HUES6 (cell line): ENCODE measurements around the gene PPFIBP2.

Experiments
- H3K27ac ChIP-seq: 2 replicates; pipeline ENCODE4 v1.7.0; 2013; ENCODE audit warnings: low read depth, mild to moderate bottlenecking, low read length, inconsistent platforms
- H3K27me3 ChIP-seq: 2 replicates; pipeline ENCODE4 v1.6.1; 2013; ENCODE audit warnings: low read length; ENCODE audit not compliant: control insufficient read depth, insufficient read depth
- H3K36me3 ChIP-seq: 2 replicates; pipeline ENCODE4 v1.6.1; 2013; ENCODE audit warnings: low read length; ENCODE audit not compliant: control insufficient read depth, insufficient read depth
- H3K4me1 ChIP-seq: 2 replicates; pipeline ENCODE4 v1.6.1; 2013; ENCODE audit warnings: low read length; ENCODE audit not compliant: control insufficient read depth, insufficient read depth
- H3K4me3 ChIP-seq: 2 replicates; pipeline ENCODE4 v1.5.1; 2013; ENCODE audit warnings: low read depth, low read length
- H3K9ac ChIP-seq: one replicate; pipeline ENCODE4 v1.6.1; 2013; ENCODE audit warnings: mild to moderate bottlenecking, low read length
- H3K9me3 ChIP-seq: 2 replicates; pipeline ENCODE4 v1.6.1; 2013; ENCODE audit warnings: low read depth, low read length; ENCODE audit not compliant: control insufficient read depth, insufficient read depth

Gene PPFIBP2

DNA sequence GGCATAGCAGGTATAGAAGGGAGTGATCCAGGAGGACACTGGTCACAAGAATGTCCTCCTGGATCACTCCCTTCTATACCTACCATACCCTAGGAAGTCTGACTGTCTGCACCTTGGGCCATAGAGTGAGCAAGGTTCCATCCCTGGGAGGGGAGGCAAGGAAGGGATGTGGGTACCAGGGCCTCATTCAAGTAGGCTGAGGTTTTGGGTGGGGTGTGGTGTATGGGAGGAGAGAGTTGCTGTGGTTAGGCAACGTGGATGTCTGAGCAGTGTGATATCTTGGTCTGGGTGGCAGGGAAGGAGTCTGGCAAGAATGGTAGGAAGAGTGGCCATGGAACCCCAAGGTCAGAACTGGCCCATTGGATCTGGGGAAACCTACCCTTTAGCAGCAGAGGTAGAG is 13.2 kb downstream of the PPFIBP2 start:
- Histone ChIP-seq H3K27me3 (no peaks in the 10 kb centered on the region; the same call in 1 of the 2 replicates), H3K4me1 (no peaks in the 10 kb centered on the region), H3K9me3 (no peaks in the 10 kb centered on the region), H3K4me3 (no peak overlapping the region), H3K36me3 (no peaks in the 10 kb centered on the region), H3K27ac (no peak overlapping the region), H3K9ac (no peak overlapping the region)

DNA sequence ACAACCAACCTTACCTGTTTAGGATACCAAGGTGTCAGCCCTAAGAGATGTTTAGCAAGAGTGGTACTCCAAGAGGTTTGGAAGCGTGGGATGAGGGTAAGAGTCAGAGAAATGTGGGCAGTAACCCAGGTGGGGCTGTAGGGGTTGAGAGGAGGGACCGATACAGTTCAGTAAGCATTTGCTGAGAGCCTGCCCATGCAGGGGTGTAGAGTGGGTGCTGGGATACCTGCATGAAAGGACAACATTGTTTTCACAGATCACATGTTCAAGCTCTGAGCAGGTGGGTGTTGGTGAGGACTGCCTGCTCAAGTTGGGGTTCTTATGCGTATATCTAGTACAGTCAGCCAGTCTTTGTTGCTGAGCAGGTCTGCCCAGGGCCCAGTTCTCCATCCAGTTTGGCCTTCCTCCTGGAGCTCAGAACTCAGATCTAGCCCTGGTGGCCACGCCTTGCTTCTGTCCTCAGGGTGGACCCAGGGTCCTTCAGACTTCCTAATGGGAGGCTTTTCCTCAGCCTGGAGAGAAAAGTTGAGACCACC is 14.8 kb downstream of the PPFIBP2 start:
- Histone ChIP-seq H3K9ac (no peak overlapping the region), H3K27ac (no peak overlapping the region), H3K9me3 (no peaks in the 10 kb centered on the region)

DNA sequence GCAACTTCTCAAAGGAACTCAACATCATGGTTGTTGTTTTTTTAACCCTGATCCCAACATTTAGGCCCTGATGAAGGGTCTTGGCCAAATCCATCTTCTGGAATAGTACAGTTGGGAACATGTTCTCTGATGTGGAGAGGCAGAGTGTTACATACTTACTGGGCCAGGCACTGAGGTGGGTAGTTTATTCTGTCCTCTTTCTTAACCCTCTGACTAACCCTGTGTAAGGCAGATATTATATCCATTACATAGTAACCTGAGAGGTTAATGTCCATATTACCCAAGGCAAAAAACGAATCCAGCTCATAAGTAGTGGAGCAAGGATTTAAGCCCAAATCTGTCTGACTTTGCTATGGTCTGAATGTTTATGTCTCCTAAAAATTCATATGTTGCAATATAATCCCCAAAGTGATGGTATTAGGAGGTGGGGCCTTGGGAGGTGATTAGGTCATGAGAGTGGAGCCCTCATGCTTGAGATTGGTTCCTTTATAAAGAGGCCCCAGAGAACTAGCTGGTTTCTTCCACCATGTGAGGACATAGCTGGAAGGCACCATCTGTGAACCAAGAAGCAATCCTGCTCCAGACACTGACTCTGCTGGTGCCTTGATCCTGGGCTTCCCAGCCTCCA is 16.3 kb downstream of the PPFIBP2 start:
- H3K4me3 ChIP-seq: no peak overlapping the region
- H3K9ac ChIP-seq: no peak overlapping the region
- H3K4me1 ChIP-seq: no peaks in the 10 kb centered on the region
- H3K9me3 ChIP-seq: no peaks in the 10 kb centered on the region
- H3K27me3 ChIP-seq: no peaks in the 10 kb centered on the region; the same call in 1 of the 2 replicates
- H3K27ac ChIP-seq: no peak overlapping the region
- no peaks in the 10 kb centered on the region for H3K36me3 ChIP-seq

More for the DNA sequence above, 14.8 kb downstream of the PPFIBP2 start:
- H3K4me1 ChIP-seq: no peaks in the 10 kb centered on the region
- H3K27me3 ChIP-seq: no peaks in the 10 kb centered on the region; the same call in 1 of the 2 replicates
- H3K4me3 ChIP-seq: no peak overlapping the region
- H3K36me3 ChIP-seq: no peaks in the 10 kb centered on the region

DNA sequence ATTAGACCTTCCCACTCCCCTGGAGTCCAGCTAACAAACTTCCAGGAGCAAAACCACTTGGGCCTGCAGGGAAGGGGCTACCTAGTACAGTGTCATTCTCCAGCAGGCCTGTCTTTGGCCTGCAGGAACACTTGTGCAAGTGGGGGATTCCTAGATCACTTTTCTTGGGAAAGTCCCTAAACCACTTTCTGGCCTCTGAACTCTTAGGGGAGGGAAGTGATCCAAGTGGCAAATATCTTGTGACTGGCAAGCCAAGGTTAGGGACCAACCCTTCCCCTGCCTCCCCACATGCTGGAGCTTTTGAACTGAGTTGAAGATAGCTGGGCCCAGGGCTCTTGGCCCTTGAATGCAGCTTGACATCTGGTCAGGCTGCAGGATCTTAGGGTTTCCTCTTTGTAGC is 17.2 kb downstream of the PPFIBP2 start:
- Histone ChIP-seq H3K27ac (no peak overlapping the region), H3K4me1 (no peaks in the 10 kb centered on the region), H3K9me3 (no peaks in the 10 kb centered on the region), H3K36me3 (no peaks in the 10 kb centered on the region), H3K4me3 (no peak overlapping the region), H3K9ac (no peak overlapping the region), H3K27me3 (no peaks in the 10 kb centered on the region)

DNA sequence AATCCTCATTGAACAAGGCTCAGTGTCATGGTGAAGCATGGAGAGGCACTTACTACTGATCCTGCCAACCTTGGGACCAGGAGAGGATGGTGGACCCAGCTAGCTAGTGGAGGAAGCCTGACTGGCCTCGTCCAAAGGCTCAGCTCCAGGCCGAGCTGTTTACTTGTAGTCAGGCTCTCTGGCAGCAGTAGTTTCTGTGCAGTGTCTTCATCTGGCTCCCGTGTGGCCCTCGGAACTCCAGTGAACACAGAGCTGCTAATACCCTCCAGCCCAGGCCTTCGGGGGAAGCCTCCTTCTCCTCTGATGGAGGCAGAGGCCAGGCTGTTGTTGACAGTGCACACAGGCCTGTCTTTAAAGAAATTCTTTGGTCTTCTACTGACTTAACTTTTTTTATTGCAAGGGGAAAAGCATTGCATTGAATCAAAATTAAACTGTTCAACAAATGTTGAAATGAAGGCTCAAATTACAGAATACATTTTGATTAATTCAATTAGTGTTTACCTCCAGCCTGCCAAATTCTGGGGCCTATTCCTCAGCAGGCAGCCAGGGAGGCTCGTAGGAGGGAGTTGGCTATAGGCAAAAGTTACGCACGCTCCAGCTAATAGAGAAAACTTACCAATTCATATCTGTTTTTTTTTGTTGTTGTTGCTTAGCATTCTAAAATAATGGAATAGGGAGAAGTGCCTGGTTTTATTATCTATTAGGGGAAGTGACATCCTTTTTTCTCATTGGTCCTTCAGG is 18.8 kb downstream of the PPFIBP2 start:
- Histone ChIP-seq H3K27ac (no peak overlapping the region), H3K4me1 (no peaks in the 10 kb centered on the region), H3K9me3 (no peaks in the 10 kb centered on the region), H3K36me3 (no peaks in the 10 kb centered on the region), H3K4me3 (no peak overlapping the region), H3K27me3 (no peaks in the 10 kb centered on the region), H3K9ac (no peak overlapping the region)

DNA sequence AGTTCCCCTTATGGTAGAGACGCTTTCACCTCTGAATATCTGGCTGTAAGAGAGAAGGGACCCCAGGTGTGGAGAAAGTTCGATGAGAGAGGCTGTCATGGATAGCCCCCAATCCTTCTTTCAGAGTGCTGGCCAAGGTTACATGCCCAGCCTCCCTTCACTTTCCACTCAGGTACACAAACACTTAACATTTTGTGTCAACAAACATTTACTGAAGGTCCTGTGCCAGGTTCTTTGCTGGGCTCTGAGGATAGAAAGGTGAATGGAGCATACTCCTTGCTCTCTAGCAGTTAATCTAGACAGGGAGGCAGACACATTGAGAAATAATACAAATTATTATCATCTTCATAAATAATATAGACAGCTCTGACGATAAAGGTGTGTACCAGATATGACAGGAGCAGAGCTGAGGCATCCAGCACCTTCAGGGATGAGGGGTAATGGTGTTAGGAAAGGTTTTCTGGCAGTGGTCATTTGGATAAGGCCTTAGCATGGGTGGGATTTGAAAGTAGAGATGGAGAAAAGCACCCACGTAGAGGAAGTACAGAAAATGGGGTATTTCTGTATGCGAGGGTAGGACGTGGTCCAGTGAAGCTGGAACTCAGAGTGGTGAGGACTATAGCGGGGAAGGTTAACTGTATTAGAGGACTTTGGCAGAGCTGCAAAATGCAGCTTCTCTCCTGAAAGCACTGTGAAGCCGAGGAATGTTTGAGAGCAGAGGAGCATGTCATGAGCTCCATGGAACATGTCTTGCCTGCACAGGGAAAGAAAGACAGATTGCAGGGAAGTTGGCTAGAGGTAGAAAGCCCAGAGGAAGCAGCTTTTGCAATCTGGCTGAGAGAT is 19.6 kb downstream of the PPFIBP2 start:
- Histone ChIP-seq H3K4me1 (no peaks in the 10 kb centered on the region), H3K27ac (no peak overlapping the region), H3K27me3 (peaks cover 6% of the 10 kb centered on the region; the same call in 1 of the 2 replicates), H3K36me3 (no peaks in the 10 kb centered on the region), H3K9me3 (no peaks in the 10 kb centered on the region), H3K4me3 (no peak overlapping the region), H3K9ac (no peak overlapping the region)

DNA sequence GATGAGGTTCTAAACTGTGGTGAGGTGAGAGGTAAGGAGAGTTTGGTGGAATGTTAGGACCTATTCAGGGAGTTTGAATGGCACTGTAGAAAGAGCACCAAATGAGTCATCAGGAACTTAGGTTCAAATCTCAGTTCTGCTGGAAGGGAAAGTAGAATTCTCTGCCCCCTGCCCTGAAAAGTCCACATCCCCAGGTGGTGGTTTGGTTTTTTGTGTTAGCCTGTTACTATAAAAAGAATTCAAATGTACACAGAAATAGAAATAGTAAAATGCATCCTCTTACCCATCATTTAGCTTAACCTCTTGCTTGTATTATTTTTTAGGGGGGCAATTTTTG is 20.2 kb downstream of the PPFIBP2 start:
- H3K27ac ChIP-seq: no peak overlapping the region
- H3K27me3 ChIP-seq: peaks cover 6% of the 10 kb centered on the region; the same call in 1 of the 2 replicates
- no peak overlapping the region for H3K9ac ChIP-seq
- no peak overlapping the region for H3K4me3 ChIP-seq
- no peaks in the 10 kb centered on the region for H3K4me1 ChIP-seq
- H3K36me3 ChIP-seq: no peaks in the 10 kb centered on the region
- no peaks in the 10 kb centered on the region for H3K9me3 ChIP-seq

DNA sequence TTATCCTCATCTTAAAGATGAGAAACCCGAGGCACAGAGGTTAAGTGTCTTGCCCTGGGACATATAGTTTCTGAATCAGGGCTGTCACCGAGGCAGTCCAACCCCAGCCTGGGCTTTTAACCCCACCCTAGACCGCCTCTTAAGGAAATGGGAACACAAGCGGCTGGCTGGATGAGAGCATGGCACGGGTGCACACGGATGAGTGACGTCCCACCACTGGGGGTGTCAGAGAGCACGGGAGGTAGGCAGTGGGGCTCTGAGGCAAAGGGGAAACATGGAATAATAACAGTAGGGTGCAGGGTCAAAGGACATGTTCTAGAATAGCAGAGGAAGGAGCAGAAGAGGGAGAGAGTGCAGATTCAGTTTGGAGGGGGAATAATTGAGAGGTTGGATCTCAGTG is 22.3 kb downstream of the PPFIBP2 start:
- Histone ChIP-seq H3K27ac (no peak overlapping the region), H3K4me1 (no peaks in the 10 kb centered on the region), H3K9me3 (no peaks in the 10 kb centered on the region)

DNA sequence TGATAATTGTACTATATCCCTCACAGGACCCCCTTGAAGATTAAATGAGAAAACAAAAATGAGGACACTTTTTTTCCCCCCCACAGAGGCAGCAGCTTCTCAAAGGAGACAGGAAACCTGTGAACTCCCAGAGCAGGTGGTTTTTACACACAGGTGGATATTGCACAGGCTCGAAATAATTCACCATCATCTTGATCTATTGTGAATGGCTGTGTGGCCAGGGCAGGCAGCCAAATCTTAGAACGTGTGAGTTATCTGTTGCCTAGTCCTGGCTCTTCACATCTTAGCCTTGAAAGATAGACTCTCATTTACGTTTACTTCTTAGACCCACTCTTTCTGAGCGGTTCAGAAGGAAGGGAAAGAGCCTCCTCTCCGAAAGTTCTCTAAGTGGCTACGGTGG is 23.5 kb downstream of the PPFIBP2 start:
- no peaks in the 10 kb centered on the region for H3K9me3 ChIP-seq
- H3K9ac ChIP-seq: no peak overlapping the region
- H3K4me3 ChIP-seq: no peak overlapping the region
- H3K27me3 ChIP-seq: peaks cover 6% of the 10 kb centered on the region; the same call in 1 of the 2 replicates
- no peak overlapping the region for H3K27ac ChIP-seq
- H3K36me3 ChIP-seq: no peaks in the 10 kb centered on the region
- no peaks in the 10 kb centered on the region for H3K4me1 ChIP-seq

More for the DNA sequence above, 22.3 kb downstream of the PPFIBP2 start:
- H3K4me3 ChIP-seq: no peak overlapping the region
- H3K9ac ChIP-seq: no peak overlapping the region
- H3K36me3 ChIP-seq: no peaks in the 10 kb centered on the region
- peaks cover 6% of the 10 kb centered on the region; the same call in 1 of the 2 replicates for H3K27me3 ChIP-seq

DNA sequence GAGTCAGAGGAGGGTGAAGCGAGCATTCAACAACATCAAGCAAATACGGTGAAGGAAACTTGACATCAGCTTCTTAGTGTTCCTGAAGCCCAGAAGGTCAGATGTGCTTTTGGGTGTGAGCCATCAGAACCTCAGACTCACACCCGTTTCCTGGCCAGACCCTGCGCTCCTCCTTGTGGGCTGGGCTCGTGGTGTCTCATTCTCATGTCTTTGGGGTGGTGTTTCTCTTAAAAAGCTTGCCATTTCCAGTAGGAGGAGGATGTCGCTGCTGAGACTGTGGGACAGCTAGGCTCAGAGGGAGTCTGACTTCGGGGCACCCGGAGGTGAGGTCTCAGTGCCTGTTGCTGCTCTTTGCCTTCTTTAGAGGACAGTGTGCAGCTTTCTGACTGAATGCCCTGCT is 24.2 kb downstream of the PPFIBP2 start:
- no peaks in the 10 kb centered on the region for H3K4me1 ChIP-seq
- H3K36me3 ChIP-seq: no peaks in the 10 kb centered on the region
- H3K27me3 ChIP-seq: peaks cover 6% of the 10 kb centered on the region; the same call in 1 of the 2 replicates
- no peak overlapping the region for H3K27ac ChIP-seq
- H3K4me3 ChIP-seq: no peak overlapping the region
- H3K9ac ChIP-seq: no peak overlapping the region
- no peaks in the 10 kb centered on the region for H3K9me3 ChIP-seq
